RWPE2 (cell line): Measurements from ENCODE around the gene CCNB3.

Experiments
- ATAC-seq: fragments of 200-7000 bp; cut with Tn5 transposase; 3 replicates; pipeline ENCODE4 v1.9.1; 2021; ENCODE audit warnings: low read depth
- DNase-seq: peaks from one replicate; pipeline ENCODE4 v3.0.0-alpha.2; 2020; ENCODE audit warnings: low spot score
- H3K27ac ChIP-seq: fragments of 450-650 bp; 2 replicates; pipeline ENCODE4 v1.5.1; 2017; ENCODE audit warnings: mild to moderate bottlenecking; ENCODE audit not compliant: poor library complexity, severe bottlenecking
- H3K27me3 ChIP-seq: fragments of 250-450 bp; sonication (Bioruptor Pico); 2 replicates; pipeline ENCODE4 v1.5.1; 2021; ENCODE audit warnings: mild to moderate bottlenecking, moderate library complexity; ENCODE audit not compliant: insufficient read depth, poor library complexity, severe bottlenecking
- H3K36me3 ChIP-seq: fragments of 250-450 bp; sonication (Bioruptor Pico); 2 replicates; pipeline ENCODE4 v1.5.1; 2020; ENCODE audit warnings: low read depth, mild to moderate bottlenecking, moderate library complexity
- H3K4me1 ChIP-seq: fragments of 250-450 bp; sonication (Bioruptor Pico); 2 replicates; pipeline ENCODE4 v1.5.1; 2021; ENCODE audit warnings: mild to moderate bottlenecking, moderate library complexity; ENCODE audit not compliant: insufficient read depth, poor library complexity, severe bottlenecking
- H3K4me3 ChIP-seq: fragments of 250-450 bp; sonication (Bioruptor Pico); 2 replicates; pipeline ENCODE4 v1.5.1; 2021; ENCODE audit warnings: mild to moderate bottlenecking, moderate library complexity; ENCODE audit not compliant: severe bottlenecking
- H3K9me3 ChIP-seq: fragments of 250-450 bp; sonication (Bioruptor Pico); 2 replicates; pipeline ENCODE4 v1.5.1; 2021; ENCODE audit warnings: mild to moderate bottlenecking, moderate library complexity; ENCODE audit not compliant: severe bottlenecking
- TF ChIP-seq, protein P1 (sequence below): fragments of 450-650 bp; IDR thresholded peaks from one replicate; pipeline ENCODE4 v1.5.1; 2017; ENCODE audit warnings: mild to moderate bottlenecking, moderate library complexity; ENCODE audit not compliant: poor library complexity, severe bottlenecking

Gene CCNB3, protein sequence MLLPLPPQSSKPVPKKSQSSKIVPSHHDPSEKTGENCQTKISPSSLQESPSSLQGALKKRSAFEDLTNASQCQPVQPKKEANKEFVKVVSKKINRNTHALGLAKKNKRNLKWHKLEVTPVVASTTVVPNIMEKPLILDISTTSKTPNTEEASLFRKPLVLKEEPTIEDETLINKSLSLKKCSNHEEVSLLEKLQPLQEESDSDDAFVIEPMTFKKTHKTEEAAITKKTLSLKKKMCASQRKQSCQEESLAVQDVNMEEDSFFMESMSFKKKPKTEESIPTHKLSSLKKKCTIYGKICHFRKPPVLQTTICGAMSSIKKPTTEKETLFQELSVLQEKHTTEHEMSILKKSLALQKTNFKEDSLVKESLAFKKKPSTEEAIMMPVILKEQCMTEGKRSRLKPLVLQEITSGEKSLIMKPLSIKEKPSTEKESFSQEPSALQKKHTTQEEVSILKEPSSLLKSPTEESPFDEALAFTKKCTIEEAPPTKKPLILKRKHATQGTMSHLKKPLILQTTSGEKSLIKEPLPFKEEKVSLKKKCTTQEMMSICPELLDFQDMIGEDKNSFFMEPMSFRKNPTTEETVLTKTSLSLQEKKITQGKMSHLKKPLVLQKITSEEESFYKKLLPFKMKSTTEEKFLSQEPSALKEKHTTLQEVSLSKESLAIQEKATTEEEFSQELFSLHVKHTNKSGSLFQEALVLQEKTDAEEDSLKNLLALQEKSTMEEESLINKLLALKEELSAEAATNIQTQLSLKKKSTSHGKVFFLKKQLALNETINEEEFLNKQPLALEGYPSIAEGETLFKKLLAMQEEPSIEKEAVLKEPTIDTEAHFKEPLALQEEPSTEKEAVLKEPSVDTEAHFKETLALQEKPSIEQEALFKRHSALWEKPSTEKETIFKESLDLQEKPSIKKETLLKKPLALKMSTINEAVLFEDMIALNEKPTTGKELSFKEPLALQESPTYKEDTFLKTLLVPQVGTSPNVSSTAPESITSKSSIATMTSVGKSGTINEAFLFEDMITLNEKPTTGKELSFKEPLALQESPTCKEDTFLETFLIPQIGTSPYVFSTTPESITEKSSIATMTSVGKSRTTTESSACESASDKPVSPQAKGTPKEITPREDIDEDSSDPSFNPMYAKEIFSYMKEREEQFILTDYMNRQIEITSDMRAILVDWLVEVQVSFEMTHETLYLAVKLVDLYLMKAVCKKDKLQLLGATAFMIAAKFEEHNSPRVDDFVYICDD (N-terminal part only)

DNA sequence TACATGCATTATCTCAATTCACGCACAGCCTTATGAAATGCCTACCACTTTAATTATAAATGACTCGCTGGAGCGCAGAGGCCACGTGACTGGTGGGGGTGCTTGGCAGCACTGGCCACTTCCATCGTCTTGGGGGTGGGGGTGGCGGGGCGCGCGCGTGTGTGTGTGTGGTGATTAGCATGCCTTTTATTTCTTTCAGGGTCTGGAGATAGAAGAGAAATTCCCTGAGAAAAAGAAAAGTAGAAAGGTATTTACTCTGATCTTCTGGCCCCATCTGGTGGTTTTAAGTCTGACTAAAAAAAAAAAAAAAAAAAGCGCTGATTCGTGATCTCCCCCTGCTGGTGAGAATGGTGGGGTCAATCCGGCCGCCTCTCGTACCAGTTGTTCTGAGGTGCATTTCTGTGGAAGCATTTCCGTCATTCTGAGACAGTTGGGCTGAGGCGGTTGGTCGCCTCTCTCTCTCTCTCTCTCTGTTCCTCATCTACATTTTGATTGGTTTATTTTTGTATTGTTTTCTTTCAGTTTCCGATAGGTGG lies at the start of gene CCNB3:
Gene CCNB3 (plus strand): TSS at position 402 of the 536 bp plus-strand sequence. CDS start 80,399 bp downstream, outside the sequence.
- Histone ChIP-seq H3K27ac (no peak within 1 kb of the TSS), H3K4me1 (no peaks in the 10 kb centered on the region), H3K36me3 (no peaks in the 10 kb centered on the region), H3K27me3 (no peaks in the 10 kb centered on the region), H3K9me3 (no peaks in the 10 kb centered on the region), H3K4me3 (peak within 1 kb of the TSS; percentile 19)
- peak; percentile 86 for ATAC-seq
- TF ChIP-seq, protein P1, sequence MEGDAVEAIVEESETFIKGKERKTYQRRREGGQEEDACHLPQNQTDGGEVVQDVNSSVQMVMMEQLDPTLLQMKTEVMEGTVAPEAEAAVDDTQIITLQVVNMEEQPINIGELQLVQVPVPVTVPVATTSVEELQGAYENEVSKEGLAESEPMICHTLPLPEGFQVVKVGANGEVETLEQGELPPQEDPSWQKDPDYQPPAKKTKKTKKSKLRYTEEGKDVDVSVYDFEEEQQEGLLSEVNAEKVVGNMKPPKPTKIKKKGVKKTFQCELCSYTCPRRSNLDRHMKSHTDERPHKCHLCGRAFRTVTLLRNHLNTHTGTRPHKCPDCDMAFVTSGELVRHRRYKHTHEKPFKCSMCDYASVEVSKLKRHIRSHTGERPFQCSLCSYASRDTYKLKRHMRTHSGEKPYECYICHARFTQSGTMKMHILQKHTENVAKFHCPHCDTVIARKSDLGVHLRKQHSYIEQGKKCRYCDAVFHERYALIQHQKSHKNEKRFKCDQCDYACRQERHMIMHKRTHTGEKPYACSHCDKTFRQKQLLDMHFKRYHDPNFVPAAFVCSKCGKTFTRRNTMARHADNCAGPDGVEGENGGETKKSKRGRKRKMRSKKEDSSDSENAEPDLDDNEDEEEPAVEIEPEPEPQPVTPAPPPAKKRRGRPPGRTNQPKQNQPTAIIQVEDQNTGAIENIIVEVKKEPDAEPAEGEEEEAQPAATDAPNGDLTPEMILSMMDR = peak; percentile 46
- peak; percentile 37 for DNase-seq

DNA sequence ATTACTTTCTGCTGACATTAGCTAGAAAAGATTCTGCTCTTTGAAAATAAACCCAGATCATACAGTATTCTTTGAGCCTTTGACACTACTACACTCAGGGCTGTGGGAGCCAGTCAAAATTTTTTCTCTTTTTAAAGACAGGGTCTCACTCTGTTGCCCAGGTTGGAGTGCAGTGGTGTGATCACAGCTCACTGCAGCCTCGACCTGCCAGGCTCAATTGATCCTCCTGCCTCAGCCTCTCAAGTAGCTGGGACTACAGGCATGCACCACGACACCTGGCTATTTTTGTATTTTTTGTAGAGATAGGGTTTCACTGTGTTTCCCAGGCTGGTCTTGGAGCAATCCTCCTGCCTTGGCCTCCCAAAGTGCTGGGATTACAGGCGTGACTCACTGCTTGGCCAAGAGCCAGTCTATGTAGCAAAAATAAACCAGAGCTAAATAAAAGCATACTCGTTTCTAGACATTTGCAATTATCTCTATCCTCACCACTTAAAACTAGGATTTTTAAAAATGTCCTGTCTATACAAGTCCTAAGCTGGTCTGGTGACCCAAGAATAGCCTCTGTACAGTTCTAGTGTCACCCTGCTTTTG lies 46.9 kb upstream of the CCNB3 start:
- H3K4me3 ChIP-seq = no peak overlapping the region
- TF ChIP-seq, protein P1 = no peak
- ATAC-seq = no peak
- H3K27ac ChIP-seq = no peak overlapping the region
- no peak for DNase-seq
- no peaks in the 10 kb centered on the region for H3K4me1 ChIP-seq
- H3K36me3 ChIP-seq = no peaks in the 10 kb centered on the region
- H3K9me3 ChIP-seq = no peaks in the 10 kb centered on the region
- no peaks in the 10 kb centered on the region for H3K27me3 ChIP-seq

DNA sequence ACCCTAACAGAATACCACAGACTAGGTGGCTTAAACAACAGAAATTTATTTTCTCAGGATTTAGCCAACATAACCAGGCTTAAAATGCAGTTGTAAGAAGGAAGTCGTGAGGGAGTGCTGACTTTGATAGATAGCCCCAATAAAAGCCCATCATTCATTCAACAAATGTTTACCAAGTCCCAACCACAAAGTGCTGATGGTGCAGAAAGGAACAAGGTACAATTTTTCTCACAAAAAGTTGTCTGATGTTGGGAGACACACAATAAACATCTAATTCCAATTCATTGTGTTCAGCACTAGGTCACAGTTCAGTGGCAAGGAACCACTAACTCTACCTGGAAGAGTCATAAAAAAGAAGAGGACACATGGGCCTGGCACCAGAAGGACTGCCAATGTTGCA lies 46.0 kb upstream of the CCNB3 start:
- TF ChIP-seq, protein P1 = no peak
- Histone ChIP-seq H3K9me3 (no peaks in the 10 kb centered on the region), H3K27ac (no peak overlapping the region), H3K36me3 (no peaks in the 10 kb centered on the region), H3K4me1 (no peaks in the 10 kb centered on the region), H3K27me3 (no peaks in the 10 kb centered on the region), H3K4me3 (no peak overlapping the region)
- DNase-seq = no peak
- ATAC-seq = no peak

DNA sequence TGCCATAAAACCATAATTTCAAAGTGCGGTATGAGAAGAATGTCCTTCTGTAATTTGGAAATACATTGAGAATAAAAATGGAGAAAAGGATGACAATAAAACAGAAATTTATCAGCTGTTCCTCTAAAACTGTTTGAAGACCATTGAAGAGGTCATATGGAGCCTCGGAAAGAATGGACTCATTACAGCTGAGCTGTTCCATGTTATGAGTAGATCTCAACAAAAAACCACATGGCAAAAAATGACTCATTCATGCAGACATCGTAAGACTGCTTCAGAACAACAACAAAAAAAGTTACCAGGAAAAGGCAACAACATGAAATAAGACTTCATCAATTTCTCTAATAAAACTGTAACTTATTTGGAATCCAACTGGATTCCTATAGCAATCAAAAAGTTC lies 43.4 kb upstream of the CCNB3 start:
- no peak overlapping the region for H3K4me3 ChIP-seq
- DNase-seq (no peak), ATAC-seq (no peak)
- no peak overlapping the region for H3K27ac ChIP-seq
- H3K9me3 ChIP-seq = no peaks in the 10 kb centered on the region
- H3K27me3 ChIP-seq = no peaks in the 10 kb centered on the region
- TF ChIP-seq, protein P1 = no peak
- no peaks in the 10 kb centered on the region for H3K36me3 ChIP-seq
- no peaks in the 10 kb centered on the region for H3K4me1 ChIP-seq
